Endodermal cell (in vitro differentiated cells): ENCODE measurements around the gene NEDD1. TPM values are rescaled to one million over a fixed set of nuclear protein-coding genes. Genes with fewer than 3 reads are reported as not detected.

Experiments used
- DNase-seq: peaks from one replicate; pipeline ENCODE4 v3.0.0-alpha.2; 2017
- H3K27ac ChIP-seq: 2 replicates; pipeline ENCODE4 v1.5.1; 2013; ENCODE audit warnings: mild to moderate bottlenecking, low read depth, low read length, moderate library complexity
- H3K27me3 ChIP-seq: 2 replicates; pipeline ENCODE4 v1.6.1; 2013; ENCODE audit warnings: mild to moderate bottlenecking, low read length, moderate library complexity; ENCODE audit not compliant: insufficient read depth, control insufficient read depth, poor library complexity, severe bottlenecking
- H3K36me3 ChIP-seq: 2 replicates; pipeline ENCODE4 v1.7.0; 2013; ENCODE audit warnings: mild to moderate bottlenecking, low read length, moderate library complexity; ENCODE audit not compliant: control insufficient read depth, insufficient read depth
- H3K4me1 ChIP-seq: one replicate; pipeline ENCODE4 v1.7.0; 2013; ENCODE audit warnings: low read length; ENCODE audit not compliant: control insufficient read depth, insufficient read depth
- H3K4me3 ChIP-seq: 2 replicates; pipeline ENCODE4 v1.5.1; 2013; ENCODE audit warnings: mild to moderate bottlenecking, low read length, moderate library complexity
- H3K9ac ChIP-seq: 2 replicates; pipeline ENCODE4 v1.6.1; 2013; ENCODE audit warnings: mild to moderate bottlenecking, low read length, moderate library complexity; ENCODE audit not compliant: poor library complexity, severe bottlenecking; ENCODE audit errors: extremely low read depth
- H3K9me3 ChIP-seq: 2 replicates; pipeline ENCODE4 v1.6.1; 2013; ENCODE audit warnings: mild to moderate bottlenecking, low read length, moderate library complexity; ENCODE audit not compliant: control insufficient read depth
- H3K27ac Mint-ChIP-seq: 2 replicates; pipeline ENCODE4 v1.8.0; 2020; ENCODE audit warnings: mixed read lengths
- H3K27me3 Mint-ChIP-seq: 2 replicates; pipeline ENCODE4 v1.8.0; 2021; ENCODE audit warnings: mild to moderate bottlenecking, mixed read lengths; ENCODE audit not compliant: insufficient read depth
- H3K36me3 Mint-ChIP-seq: 2 replicates; pipeline ENCODE4 v1.8.0; 2020; ENCODE audit warnings: low read depth, mixed read lengths
- H3K4me1 Mint-ChIP-seq: 2 replicates; pipeline ENCODE4 v1.8.0; 2020; ENCODE audit warnings: mixed read lengths
- H3K4me3 Mint-ChIP-seq: 2 replicates; pipeline ENCODE4 v1.8.0; 2020; ENCODE audit warnings: mild to moderate bottlenecking, moderate library complexity, mixed read lengths
- H3K9me3 Mint-ChIP-seq: 2 replicates; pipeline ENCODE4 v1.8.0; 2020; ENCODE audit warnings: mild to moderate bottlenecking, mixed read lengths
- WGBS, 2 experiments: methylation state at CpG; one replicate each; pipeline versions ENCODE4 v1.1.5 to v1.1.7; 2013; ENCODE audit warnings: missing lambda C conversion rate in 2 of 2, mixed read lengths in 1 of 2; ENCODE audit not compliant: insufficient coverage in 1 of 2, insufficient read length in 1 of 2; 5-methylcytosine and 5-hydroxymethylcytosine counted together
- total RNA-seq, 2 donors: library from RNA; stranded (reverse); fragmentation: NEBNext Ultra II Directional in 1 of 2; extraction: Animal tissue kit (Norgen Biotek cat#: 25700) in 1 of 2; gene quantifications; 2 replicates in 1 of 2; 3 replicates in 1 of 2; pipeline ENCODE4 v1.2.1, GENCODE V29; 2021
- TF ChIP-seq, protein P1 (sequence below): fragments of 200-600 bp; sonication (generic); conservative IDR thresholded peaks from 2 replicates; pipeline ENCODE4 v1.5.0; 2021; ENCODE audit warnings: antibody characterized with exemption, mild to moderate bottlenecking

The NEDD1 gene
- total RNA-seq, 2 donors from 2014 or later: 34.6 to 42.1 TPM

GRCh38 chr12:96912943-96913342, 5.9 kb downstream of the NEDD1 start:
- no peaks in the 10 kb centered on the region for H3K9me3 ChIP-seq
- H3K27ac ChIP-seq: no peak overlapping the region
- peaks cover 33% of the 10 kb centered on the region for H3K4me1 Mint-ChIP-seq
- H3K36me3 Mint-ChIP-seq: peaks cover 22% of the 10 kb centered on the region
- no peaks in the 10 kb centered on the region for H3K4me1 ChIP-seq
- H3K27me3 ChIP-seq: no peaks in the 10 kb centered on the region
- H3K9ac ChIP-seq: no peak overlapping the region
- no peaks in the 10 kb centered on the region for H3K27me3 Mint-ChIP-seq
- TF ChIP-seq, protein P1, sequence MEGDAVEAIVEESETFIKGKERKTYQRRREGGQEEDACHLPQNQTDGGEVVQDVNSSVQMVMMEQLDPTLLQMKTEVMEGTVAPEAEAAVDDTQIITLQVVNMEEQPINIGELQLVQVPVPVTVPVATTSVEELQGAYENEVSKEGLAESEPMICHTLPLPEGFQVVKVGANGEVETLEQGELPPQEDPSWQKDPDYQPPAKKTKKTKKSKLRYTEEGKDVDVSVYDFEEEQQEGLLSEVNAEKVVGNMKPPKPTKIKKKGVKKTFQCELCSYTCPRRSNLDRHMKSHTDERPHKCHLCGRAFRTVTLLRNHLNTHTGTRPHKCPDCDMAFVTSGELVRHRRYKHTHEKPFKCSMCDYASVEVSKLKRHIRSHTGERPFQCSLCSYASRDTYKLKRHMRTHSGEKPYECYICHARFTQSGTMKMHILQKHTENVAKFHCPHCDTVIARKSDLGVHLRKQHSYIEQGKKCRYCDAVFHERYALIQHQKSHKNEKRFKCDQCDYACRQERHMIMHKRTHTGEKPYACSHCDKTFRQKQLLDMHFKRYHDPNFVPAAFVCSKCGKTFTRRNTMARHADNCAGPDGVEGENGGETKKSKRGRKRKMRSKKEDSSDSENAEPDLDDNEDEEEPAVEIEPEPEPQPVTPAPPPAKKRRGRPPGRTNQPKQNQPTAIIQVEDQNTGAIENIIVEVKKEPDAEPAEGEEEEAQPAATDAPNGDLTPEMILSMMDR: no peak
- no peak overlapping the region for H3K4me3 ChIP-seq
- no peak overlapping the region for H3K4me3 Mint-ChIP-seq
- H3K9me3 Mint-ChIP-seq: peaks cover 2% of the 10 kb centered on the region
- H3K27ac Mint-ChIP-seq: no peak overlapping the region
- H3K36me3 ChIP-seq: peaks cover 9% of the 10 kb centered on the region
- DNase-seq: no peak
- WGBS, 2 experiments: 92 to 100% methylated on average over 1 to 2 of the region's 2 CpGs

- WGBS, 2 experiments: 100% methylated on average over 1 of the region's 2 CpGs
- H3K4me3 ChIP-seq: no peak overlapping the region
- H3K4me1 ChIP-seq: no peaks in the 10 kb centered on the region
- Mint-ChIP-seq H3K36me3 (peaks cover 43% of the 10 kb centered on the region), H3K9me3 (peaks cover 8% of the 10 kb centered on the region), H3K4me3 (no peak overlapping the region), H3K27ac (peak overlapping the region; percentile 28), H3K27me3 (no peaks in the 10 kb centered on the region), H3K4me1 (peaks cover 30% of the 10 kb centered on the region)
- H3K27ac ChIP-seq: no peak overlapping the region
- no peak overlapping the region for H3K9ac ChIP-seq
- no peaks in the 10 kb centered on the region for H3K27me3 ChIP-seq
- TF ChIP-seq, protein P1: no peak
- DNase-seq: no peak
- H3K36me3 ChIP-seq: peaks cover 44% of the 10 kb centered on the region
- H3K9me3 ChIP-seq: peaks cover 23% of the 10 kb centered on the region
Observed at GRCh38 chr12:96919510-96920210, 12.6 kb downstream of the NEDD1 start.

DNA sequence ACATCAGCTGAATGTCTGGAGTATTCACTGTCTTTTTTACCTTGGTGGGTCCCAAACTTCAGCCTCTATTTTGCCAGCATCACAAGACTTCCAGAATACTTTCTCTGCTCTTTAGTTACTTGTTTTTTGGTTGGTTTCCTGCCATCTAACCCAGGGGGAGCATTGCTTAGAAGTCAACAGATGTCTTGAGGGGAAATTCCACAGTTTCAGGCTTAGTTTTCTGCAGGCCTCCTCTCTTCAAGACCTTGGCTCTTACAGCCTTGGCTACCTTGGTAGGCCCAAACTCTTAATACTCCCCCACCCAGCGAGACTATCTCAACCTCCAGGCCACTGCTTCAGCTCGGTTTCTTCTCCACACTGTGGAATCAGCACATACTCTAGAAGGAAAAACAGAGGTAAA, 41.7 kb downstream of the NEDD1 start:
- H3K36me3 Mint-ChIP-seq: peaks cover 59% of the 10 kb centered on the region
- TF ChIP-seq, protein P1: no peak
- H3K27me3 Mint-ChIP-seq: no peaks in the 10 kb centered on the region
- Histone ChIP-seq H3K9me3 (peaks cover 17% of the 10 kb centered on the region), H3K4me3 (no peak overlapping the region), H3K36me3 (peaks cover 77% of the 10 kb centered on the region), H3K27ac (no peak overlapping the region), H3K27me3 (no peaks in the 10 kb centered on the region), H3K4me1 (no peaks in the 10 kb centered on the region), H3K9ac (no peak overlapping the region)
- no peaks in the 10 kb centered on the region for H3K4me1 Mint-ChIP-seq
- H3K27ac Mint-ChIP-seq: peak overlapping the region; percentile 20
- peaks cover 5% of the 10 kb centered on the region for H3K9me3 Mint-ChIP-seq
- 80 to 95% methylated on average over 1 to 2 of the region's 2 CpGs for WGBS, 2 experiments
- DNase-seq: no peak
- no peak overlapping the region for H3K4me3 Mint-ChIP-seq
